Measurements from ENCODE around the gene SMYD3. TPM values are rescaled to one million over a fixed set of nuclear protein-coding genes. Genes with fewer than 3 reads are reported as not detected.

The SMYD3 gene
- total and polyA plus RNA-seq, 2 donors (not counting 1 experiment from before 2014, with no cell fraction given), result 9.7 to 37.2 TPM

GRCh38 chr1:245969283-245969682, 537.8 kb downstream of the SMYD3 start:
- no peak overlapping the region for H3K4me3 ChIP-seq (ENCODE audit: control extremely low read depth in 1 of 5, extremely low read depth in 1 of 5, insufficient read depth in 1 of 5, low read depth in 2 of 5, low read length in 4 of 5)
- H2AFZ ChIP-seq (ENCODE audit: insufficient read depth, low read depth, low read length, poor library complexity, severe bottlenecking), result no peak overlapping the region
- Mint-ChIP-seq H3K4me3 (no peak overlapping the region), H3K4me1 (no peaks in the 10 kb centered on the region), H3K27me3 (no peaks in the 10 kb centered on the region), H3K27ac (no peak overlapping the region), H3K9me3 (ENCODE audit: insufficient read depth) (peaks cover 3% of the 10 kb centered on the region)
- H3K27ac ChIP-seq (ENCODE audit: low read length in 2 of 2), result no peak overlapping the region
- no peak for DNase-seq
- H3K4me2 ChIP-seq (replicated peaks; ENCODE audit: low read depth, low read length, poor library complexity, severe bottlenecking), result no peak overlapping the region
- TF ChIP-seq CTCF (IDR thresholded peaks at IDR 0.05), result no peak
- no peak for TF ChIP-seq EZH2 (IDR thresholded peaks at IDR 0.05; ENCODE audit: borderline replicate concordance, insufficient read depth, low read depth, low read length, poor library complexity, severe bottlenecking)
- H3K9ac ChIP-seq (ENCODE audit: low read length), result no peak overlapping the region
- no peaks in the 10 kb centered on the region for H3K79me2 ChIP-seq (ENCODE audit: control insufficient read depth, insufficient read depth, low read length)
- no peaks in the 10 kb centered on the region for H3K27me3 ChIP-seq (replicated peaks in 1 of 4; ENCODE audit: control extremely low read depth in 1 of 4, control insufficient read depth in 3 of 4, insufficient read depth in 4 of 4, low read length in 3 of 4)
- intact Hi-C loops (cut with micrococcal nuclease), result no loop called here
- H3K9me3 ChIP-seq (ENCODE audit: control extremely low read depth in 1 of 3, control insufficient read depth in 2 of 3, insufficient read depth in 1 of 3, low read length in 2 of 3), result peaks cover 0 to 1% (median 0%) of the 10 kb centered on the region in 3 donors
- no peaks in the 10 kb centered on the region for H3K36me3 ChIP-seq (replicated peaks in 1 of 2; ENCODE audit: control extremely low read depth in 1 of 2, control insufficient read depth in 1 of 2, extremely low read depth in 1 of 2, insufficient read depth in 2 of 2, low read length in 1 of 2)
- 100% methylated on average over 1 of the region's 3 CpGs for WGBS (ENCODE audit: insufficient coverage)
- no peak for ATAC-seq (ENCODE audit: low read depth)
- H3K4me1 ChIP-seq (ENCODE audit: control insufficient read depth in 2 of 2, insufficient read depth in 2 of 2, low read length in 2 of 2), result no peaks in the 10 kb centered on the region
- ChIA-PET CTCF (no interaction called here), POLR2A (no interaction called here)
- no peaks in the 10 kb centered on the region for H4K20me1 ChIP-seq (ENCODE audit: control insufficient read depth, insufficient read depth, low read length, poor library complexity, severe bottlenecking)

- ATAC-seq (ENCODE audit: low read depth) (no peak), DNase-seq (no peak)
- WGBS (ENCODE audit: insufficient coverage), result 97% methylated on average over 4 of the region's 6 CpGs
- no peaks in the 10 kb centered on the region for H3K4me1 Mint-ChIP-seq
- peaks cover 0 to 1% (median 0%) of the 10 kb centered on the region in 3 donors for H3K9me3 ChIP-seq (ENCODE audit: control extremely low read depth in 1 of 3, control insufficient read depth in 2 of 3, insufficient read depth in 1 of 3, low read length in 2 of 3)
- no peak overlapping the region for H3K9ac ChIP-seq (ENCODE audit: low read length)
- H3K9me3 Mint-ChIP-seq (ENCODE audit: insufficient read depth), result peaks cover 3% of the 10 kb centered on the region
- H3K4me1 ChIP-seq (ENCODE audit: control insufficient read depth in 2 of 2, insufficient read depth in 2 of 2, low read length in 2 of 2), result no peaks in the 10 kb centered on the region
- no peak overlapping the region for H3K4me2 ChIP-seq (replicated peaks; ENCODE audit: low read depth, low read length, poor library complexity, severe bottlenecking)
- ChIA-PET POLR2A (no interaction called here), CTCF (no interaction called here)
- H3K27ac ChIP-seq (ENCODE audit: low read length in 2 of 2), result no peak overlapping the region
- no peak overlapping the region for H3K4me3 Mint-ChIP-seq
- no peak overlapping the region for H3K27ac Mint-ChIP-seq
- H4K20me1 ChIP-seq (ENCODE audit: control insufficient read depth, insufficient read depth, low read length, poor library complexity, severe bottlenecking), result no peaks in the 10 kb centered on the region
- no peak overlapping the region for H2AFZ ChIP-seq (ENCODE audit: insufficient read depth, low read depth, low read length, poor library complexity, severe bottlenecking)
- H3K27me3 ChIP-seq (replicated peaks in 1 of 4; ENCODE audit: control extremely low read depth in 1 of 4, control insufficient read depth in 3 of 4, insufficient read depth in 4 of 4, low read length in 3 of 4), result no peaks in the 10 kb centered on the region
- H3K36me3 ChIP-seq (replicated peaks in 1 of 2; ENCODE audit: control extremely low read depth in 1 of 2, control insufficient read depth in 1 of 2, extremely low read depth in 1 of 2, insufficient read depth in 2 of 2, low read length in 1 of 2), result no peaks in the 10 kb centered on the region
- intact Hi-C loops (cut with micrococcal nuclease), result no loop called here
- H3K79me2 ChIP-seq (ENCODE audit: control insufficient read depth, insufficient read depth, low read length), result no peaks in the 10 kb centered on the region
- TF ChIP-seq CTCF (IDR thresholded peaks at IDR 0.05) (no peak), EZH2 (IDR thresholded peaks at IDR 0.05; ENCODE audit: borderline replicate concordance, insufficient read depth, low read depth, low read length, poor library complexity, severe bottlenecking) (no peak)
- H3K4me3 ChIP-seq (ENCODE audit: control extremely low read depth in 1 of 5, extremely low read depth in 1 of 5, insufficient read depth in 1 of 5, low read depth in 2 of 5, low read length in 4 of 5), result no peak overlapping the region
- H3K27me3 Mint-ChIP-seq, result no peaks in the 10 kb centered on the region
Measured at GRCh38 chr1:245968775-245969174, 538.3 kb downstream of the SMYD3 start.
